OCI-LY1 (cell line): ENCODE measurements around the gene FOXF1.

Experiments
- H2AFZ ChIP-seq: fragments of 200-600 bp; sonication (generic), shearing (Covaris generic); 2 replicates; pipeline ENCODE4 v1.6.0; 2014; ENCODE audit warnings: antibody characterized with exemption, mild to moderate bottlenecking, low read length
- H3F3A ChIP-seq: fragments of 200-600 bp; sonication (generic), shearing (Covaris generic); 2 replicates; pipeline ENCODE4 v1.6.0; 2014; ENCODE audit warnings: mild to moderate bottlenecking, antibody characterized with exemption, low read length, moderate library complexity; ENCODE audit not compliant: insufficient read depth
- H3K27ac ChIP-seq: fragments of 200-600 bp; sonication (generic); 2 replicates; pipeline ENCODE4 v1.5.1; 2014; ENCODE audit warnings: low read length, mixed run types, mild to moderate bottlenecking, low read depth; ENCODE audit not compliant: poor library complexity, severe bottlenecking
- H3K27me3 ChIP-seq: fragments of 200-600 bp; sonication (generic); 2 replicates; pipeline ENCODE4 v1.6.0; 2014; ENCODE audit warnings: antibody characterized with exemption, mild to moderate bottlenecking, low read length, moderate library complexity; ENCODE audit not compliant: insufficient read depth
- H3K36me3 ChIP-seq: fragments of 200-600 bp; sonication (generic); 2 replicates; pipeline ENCODE4 v1.6.1; 2014; ENCODE audit warnings: mild to moderate bottlenecking, antibody characterized with exemption, low read length, moderate library complexity, mixed read lengths; ENCODE audit not compliant: insufficient read depth
- H3K4me1 ChIP-seq: fragments of 200-600 bp; sonication (generic); 2 replicates; pipeline ENCODE4 v1.5.1; 2014; ENCODE audit warnings: mild to moderate bottlenecking, low read length, moderate library complexity; ENCODE audit not compliant: insufficient read depth, severe bottlenecking
- H3K4me2 ChIP-seq: fragments of 200-600 bp; sonication (generic), shearing (Covaris generic); 2 replicates; pipeline ENCODE4 v1.6.1; 2014; ENCODE audit warnings: low read length
- H3K4me3 ChIP-seq: fragments of 200-600 bp; sonication (generic); 2 replicates; pipeline ENCODE4 v1.5.1; 2014; ENCODE audit warnings: low read length, low read depth, mild to moderate bottlenecking, mixed read lengths; ENCODE audit not compliant: poor library complexity, severe bottlenecking
- H3K79me2 ChIP-seq: fragments of 200-600 bp; shearing (Covaris generic); 2 replicates; pipeline ENCODE4 v1.6.1; 2016; ENCODE audit warnings: mixed run types, low read length, mixed read lengths; ENCODE audit not compliant: insufficient read depth
- H3K9ac ChIP-seq: fragments of 200-600 bp; sonication (generic), shearing (Covaris generic); 2 replicates; pipeline ENCODE4 v1.6.1; 2014; ENCODE audit warnings: mild to moderate bottlenecking, low read length, mixed read lengths
- H3K9me2 ChIP-seq: fragments of 200-600 bp; sonication (generic), shearing (Covaris generic); 2 replicates; pipeline ENCODE4 v1.6.1; 2014; ENCODE audit warnings: low read depth, mild to moderate bottlenecking, low read length, mixed read lengths
- H3K9me3 ChIP-seq: fragments of 200-600 bp; shearing (Covaris generic); 2 replicates; pipeline ENCODE4 v1.6.1; 2014; ENCODE audit warnings: low read length, mixed read lengths
- H4K20me1 ChIP-seq: fragments of 200-600 bp; sonication (generic), shearing (Covaris generic); 2 replicates; pipeline ENCODE4 v1.6.0; 2016; ENCODE audit warnings: mild to moderate bottlenecking, low read length; ENCODE audit not compliant: insufficient read depth
- CTCF ChIP-seq: fragments of 200-600 bp; sonication (generic), shearing (Covaris generic); IDR thresholded peaks from 2 replicates; pipeline ENCODE4 v1.5.1; 2017; ENCODE audit warnings: mild to moderate bottlenecking, antibody characterized with exemption, low read length, moderate library complexity, mixed read lengths
- EZH2 ChIP-seq: fragments of 200-600 bp; sonication (generic), shearing (Covaris generic); IDR thresholded peaks from 2 replicates; pipeline ENCODE4 v1.8.0; 2017; ENCODE audit warnings: borderline replicate concordance, mixed run types, mild to moderate bottlenecking, antibody characterized with exemption, low read length, moderate library complexity, mixed read lengths

Gene FOXF1

GRCh38 chr16:86533076-86533475 lies 22.7 kb downstream of the FOXF1 start:
- no peak overlapping the region for H2AFZ ChIP-seq
- H3K27ac ChIP-seq, result no peak overlapping the region
- no peaks in the 10 kb centered on the region for H4K20me1 ChIP-seq
- H3K9ac ChIP-seq, result no peak overlapping the region
- no peaks in the 10 kb centered on the region for H3F3A ChIP-seq
- H3K4me3 ChIP-seq, result no peak overlapping the region
- TF ChIP-seq EZH2 (no peak), CTCF (no peak)
- peaks cover 10% of the 10 kb centered on the region; the same call in 1 of the 2 replicates for H3K36me3 ChIP-seq
- no peaks in the 10 kb centered on the region for H3K4me1 ChIP-seq
- H3K27me3 ChIP-seq, result no peaks in the 10 kb centered on the region
- H3K9me2 ChIP-seq, result no peaks in the 10 kb centered on the region
- no peaks in the 10 kb centered on the region for H3K79me2 ChIP-seq
- H3K9me3 ChIP-seq, result no peaks in the 10 kb centered on the region
- no peak overlapping the region for H3K4me2 ChIP-seq

GRCh38 chr16:86533767-86534351 lies 23.5 kb downstream of the FOXF1 start:
- no peaks in the 10 kb centered on the region for H3K9me3 ChIP-seq
- H3F3A ChIP-seq, result no peaks in the 10 kb centered on the region
- H3K36me3 ChIP-seq, result peaks cover 18% of the 10 kb centered on the region
- TF ChIP-seq EZH2 (no peak), CTCF (no peak)
- no peaks in the 10 kb centered on the region for H3K79me2 ChIP-seq
- H3K9ac ChIP-seq, result no peak overlapping the region
- no peaks in the 10 kb centered on the region for H4K20me1 ChIP-seq
- no peak overlapping the region for H3K4me3 ChIP-seq
- H3K27me3 ChIP-seq, result no peaks in the 10 kb centered on the region
- H3K4me1 ChIP-seq, result no peaks in the 10 kb centered on the region
- no peak overlapping the region for H3K27ac ChIP-seq
- H3K4me2 ChIP-seq, result no peak overlapping the region
- no peak overlapping the region for H2AFZ ChIP-seq
- no peaks in the 10 kb centered on the region for H3K9me2 ChIP-seq

- Histone ChIP-seq H3K27ac (no peak overlapping the region), H3K4me1 (peaks cover under 1% of the 10 kb centered on the region), H2AFZ (no peak overlapping the region), H3K4me2 (no peak overlapping the region), H3F3A (no peaks in the 10 kb centered on the region), H3K79me2 (no peaks in the 10 kb centered on the region), H3K9me3 (no peaks in the 10 kb centered on the region), H3K4me3 (no peak overlapping the region), H3K36me3 (peaks cover 29% of the 10 kb centered on the region), H3K9me2 (no peaks in the 10 kb centered on the region), H3K9ac (no peak overlapping the region), H3K27me3 (no peaks in the 10 kb centered on the region), H4K20me1 (no peaks in the 10 kb centered on the region)
- TF ChIP-seq EZH2 (no peak), CTCF (no peak)
Observed at GRCh38 chr16:86534779-86535615, 24.7 kb downstream of the FOXF1 start.
